ENCODE results near the gene STAC2.

STAC2 gene

DNA sequence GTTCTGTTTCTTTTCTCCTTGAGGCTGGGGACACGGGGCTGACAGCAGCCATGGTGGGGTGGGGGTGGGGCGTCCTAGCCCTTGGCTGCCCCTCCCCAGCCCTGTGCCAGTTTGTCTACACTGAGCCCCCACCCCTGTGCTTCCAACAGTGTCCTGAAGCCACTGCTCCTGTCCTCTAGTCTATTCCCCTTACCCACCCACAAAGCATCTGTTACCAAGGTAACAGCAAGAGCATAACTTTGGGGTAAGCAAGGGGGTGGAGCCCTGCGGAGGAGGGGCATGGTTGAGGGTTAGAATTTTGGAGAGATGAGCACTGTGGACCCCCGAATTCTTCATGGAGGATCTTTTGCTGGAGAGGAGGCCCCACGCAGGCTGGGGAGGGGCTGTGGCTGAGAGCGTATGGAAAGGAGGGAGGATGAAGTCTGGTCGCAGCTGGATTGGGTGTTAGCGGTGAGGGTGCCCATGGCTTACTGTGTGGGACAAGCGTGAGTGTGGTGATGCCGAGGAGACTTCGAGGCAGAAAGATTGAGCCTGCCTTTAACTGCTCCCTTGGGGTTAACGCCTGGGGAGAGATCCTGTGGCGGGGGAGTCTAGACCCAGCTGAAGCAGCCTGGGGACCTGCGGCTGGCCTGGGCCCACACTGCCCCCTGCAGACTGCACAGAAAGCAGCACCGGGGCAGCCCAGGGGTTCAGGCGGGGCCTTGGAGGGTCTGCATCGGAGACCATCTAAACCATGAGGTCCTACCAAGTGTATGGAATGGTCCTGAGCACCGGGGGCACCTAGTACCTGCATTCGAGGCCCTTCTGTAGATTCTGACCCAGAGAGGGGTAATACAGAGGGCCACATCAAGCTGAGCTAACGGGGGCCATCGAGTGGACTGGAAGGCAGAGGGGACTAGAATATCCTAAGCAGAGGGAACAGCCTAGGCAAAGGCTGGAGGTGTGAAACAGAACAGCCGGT lies 6.1 kb upstream of the STAC2 start:
- DNase-seq, result peak; percentile 57

DNA sequence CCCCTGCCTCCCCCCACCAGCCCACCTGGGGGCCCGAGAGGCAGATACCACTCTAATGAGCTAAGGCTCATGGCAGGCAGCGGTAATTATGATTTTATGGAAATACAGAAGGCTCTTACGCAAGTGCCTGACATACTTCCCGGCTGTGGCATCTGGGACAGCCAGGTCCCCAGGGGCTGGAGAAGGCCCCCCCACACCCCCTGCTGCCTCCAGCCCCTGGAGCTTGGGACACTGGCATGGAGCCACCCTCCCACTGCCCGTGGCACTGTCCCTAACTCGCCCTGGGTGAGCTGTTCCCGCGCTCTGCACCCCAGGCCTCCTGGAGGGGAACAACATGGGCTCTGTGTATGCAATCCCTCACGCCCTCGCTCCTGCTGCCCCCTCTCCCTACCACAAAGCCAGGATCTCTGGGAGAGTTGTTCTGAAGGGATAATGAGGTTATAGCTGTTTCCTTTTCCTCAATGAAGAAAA lies 5.4 kb upstream of the STAC2 start:
- no peak for DNase-seq

DNA sequence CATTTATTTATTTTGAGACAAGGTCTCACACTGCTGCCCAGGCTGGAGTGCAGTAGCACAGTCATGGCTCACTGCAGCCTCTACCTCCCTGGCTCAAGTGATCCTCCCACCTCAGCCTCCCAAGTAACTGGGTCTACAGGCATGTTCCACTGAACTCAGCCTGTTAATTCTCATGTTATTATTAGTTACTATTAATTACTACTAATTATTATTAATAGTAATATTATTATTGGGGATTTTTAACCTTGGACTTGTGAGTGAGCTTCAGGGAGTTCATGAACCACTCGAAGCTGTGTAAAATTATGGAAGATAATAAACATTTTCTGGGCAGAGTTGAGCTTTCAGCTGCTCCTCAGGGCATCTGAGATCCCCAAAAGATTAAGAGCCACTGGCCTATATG lies 4.6 kb upstream of the STAC2 start:
- DNase-seq, result no peak

DNA sequence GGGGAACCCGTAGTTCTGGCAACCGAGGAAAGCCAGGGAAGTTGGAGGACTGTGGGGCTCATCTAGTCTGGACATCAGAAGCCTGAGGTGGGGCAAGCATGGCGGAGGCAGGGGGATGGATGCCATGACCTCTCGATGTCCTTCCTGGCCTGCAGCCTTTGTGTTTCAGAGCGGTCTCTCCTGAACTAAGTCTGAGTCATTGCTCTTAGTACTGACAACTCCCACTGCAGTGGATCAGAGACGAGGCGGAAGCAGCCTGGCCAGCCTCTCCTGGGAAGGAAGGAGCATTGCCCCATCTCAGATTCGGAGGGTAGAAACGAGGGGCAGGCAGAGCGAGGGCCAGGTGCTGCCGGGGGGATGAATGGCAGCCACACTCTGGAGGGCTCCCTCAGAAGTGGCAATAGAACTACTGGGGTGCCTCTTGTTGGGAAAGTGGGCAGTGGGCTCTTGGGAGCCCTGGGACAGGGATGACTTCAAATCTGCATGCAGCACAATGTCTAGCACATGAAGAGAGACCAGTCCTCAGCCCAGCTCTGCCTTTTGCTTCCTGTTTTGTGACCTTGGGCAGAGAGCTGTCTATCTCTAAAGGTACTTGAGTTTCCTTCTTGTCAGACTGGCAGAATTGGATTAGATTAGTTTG lies 3.6 kb upstream of the STAC2 start:
- no peak for DNase-seq

DNA sequence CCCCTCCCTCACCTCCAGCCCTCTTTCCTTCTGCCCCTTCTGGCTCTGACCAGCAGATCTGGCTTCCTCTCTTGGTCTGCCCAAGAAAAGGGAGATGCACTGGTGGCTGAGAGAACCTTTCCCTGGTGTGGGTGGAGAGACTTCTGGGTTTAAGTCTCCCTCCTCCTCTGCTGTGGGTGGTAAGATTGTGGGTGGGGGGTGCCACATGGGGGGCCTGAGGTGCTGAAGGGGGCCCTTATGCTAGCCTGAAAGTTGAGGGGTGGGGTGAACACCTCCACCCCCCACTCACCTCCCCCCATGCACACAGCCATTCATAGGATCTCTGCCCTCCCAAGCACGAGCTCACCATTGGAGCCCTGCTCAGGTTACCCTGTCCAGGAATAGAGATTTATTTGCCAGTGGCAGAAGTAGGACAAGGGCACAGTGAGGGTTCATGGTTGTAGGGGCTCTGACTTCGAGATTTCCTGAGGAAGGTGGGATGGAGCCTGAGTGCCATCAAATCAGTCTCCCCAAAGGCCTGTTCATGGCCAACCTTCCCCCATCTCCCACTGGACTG lies 1.7 kb upstream of the STAC2 start:
- no peak for DNase-seq

DNA sequence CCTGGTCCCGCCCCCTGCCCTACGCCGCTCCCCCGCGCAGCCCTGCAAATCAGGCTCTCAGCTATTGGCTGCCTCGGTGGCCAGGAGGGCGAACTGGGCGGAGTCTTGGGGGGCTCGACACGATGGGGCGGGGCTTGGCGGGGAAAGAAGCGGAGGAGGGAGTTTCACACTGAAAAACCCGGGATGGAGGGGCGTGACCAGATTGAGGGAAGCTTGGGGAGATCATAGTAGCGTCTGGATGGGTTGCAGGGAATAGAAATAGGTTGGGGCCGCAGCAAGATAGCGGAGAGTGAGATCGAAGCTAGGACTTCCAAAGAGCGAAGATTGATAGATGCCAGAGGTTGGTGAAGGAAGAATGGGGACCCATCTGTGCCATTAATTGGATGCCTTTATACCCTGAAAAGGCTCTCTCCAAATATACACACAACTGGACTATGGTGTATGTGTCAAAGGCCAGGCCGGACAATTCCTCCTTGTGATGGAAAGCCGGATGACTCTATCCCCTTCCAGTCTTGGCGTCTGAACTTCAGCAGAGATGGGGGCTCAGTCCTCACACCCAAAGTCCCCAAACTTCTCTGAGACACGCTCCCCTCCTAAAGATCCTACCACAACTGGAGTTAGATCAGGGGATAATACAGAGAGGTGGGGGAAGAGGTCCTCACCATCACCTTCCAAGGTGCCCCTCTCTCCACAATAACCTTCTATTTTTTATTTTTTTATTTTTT lies 376 bp upstream of the STAC2 start:
- peak; percentile 50 for DNase-seq

DNA sequence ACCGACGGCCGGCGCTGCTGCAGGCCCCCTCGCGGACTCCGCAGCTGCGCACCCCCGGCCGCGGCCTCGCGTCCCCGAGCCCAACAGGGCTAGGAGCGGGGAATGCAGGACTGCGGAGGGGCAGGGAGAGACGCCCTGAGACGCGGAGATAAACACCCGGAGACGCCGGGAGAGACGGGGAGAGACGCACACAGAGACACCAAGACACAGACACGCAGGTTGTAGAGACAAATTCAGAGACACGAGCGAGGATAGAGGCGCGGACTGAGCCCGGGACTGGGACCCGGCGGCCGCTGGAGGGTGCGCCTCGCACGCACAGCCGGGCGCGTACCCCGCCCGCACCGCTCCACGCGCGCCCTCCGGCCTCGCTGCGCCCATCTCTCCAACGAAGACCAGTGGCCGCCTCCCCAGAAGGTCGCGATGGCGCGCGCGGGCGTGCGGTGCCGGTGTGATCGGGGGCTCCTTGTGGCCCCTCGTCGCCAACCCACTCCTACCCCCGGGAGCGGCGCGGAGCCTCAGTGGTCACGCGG lies 902 bp downstream of the STAC2 start:
- DNase-seq, result no peak

DNA sequence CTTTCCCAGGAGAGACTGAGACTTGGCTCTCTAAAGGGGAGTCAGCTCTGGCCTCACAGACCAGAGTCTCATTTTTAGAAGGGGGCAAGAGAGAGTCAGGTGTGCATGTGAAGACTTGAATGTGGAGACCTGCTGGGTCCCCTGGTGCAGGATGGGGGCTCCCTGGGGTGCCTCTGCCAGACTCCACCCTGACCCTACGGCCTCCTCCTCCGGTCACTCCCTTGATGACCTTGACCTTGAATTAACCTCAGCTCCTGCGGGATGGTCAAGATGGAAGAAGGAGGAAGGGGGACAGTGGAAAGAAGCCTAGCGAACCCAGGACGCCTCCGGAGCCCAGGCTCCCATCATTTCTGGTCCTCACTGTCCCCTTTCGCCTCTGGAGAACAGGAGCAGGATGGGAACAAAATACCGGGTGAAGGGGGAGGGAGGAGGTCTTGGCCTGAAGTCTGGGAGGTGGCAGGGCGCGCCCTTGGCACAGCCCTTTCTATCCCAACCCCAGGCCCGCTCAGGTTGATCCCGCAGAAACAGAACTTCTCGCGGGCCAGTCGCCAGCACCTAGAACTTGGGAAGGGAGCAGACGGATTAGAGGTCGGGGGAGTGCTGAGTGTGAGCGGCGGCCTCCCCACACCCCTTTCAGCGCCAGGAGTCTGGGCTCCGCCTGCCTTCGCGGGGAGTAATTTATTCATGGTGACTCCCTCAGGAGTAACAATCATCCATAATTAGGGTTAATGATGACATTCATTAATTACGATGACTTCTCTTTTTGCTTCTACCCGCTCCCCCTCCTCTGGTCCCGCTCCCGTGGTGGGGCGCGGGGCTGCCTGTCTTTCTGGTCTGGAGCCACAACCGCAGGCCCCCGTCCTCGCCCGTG lies 1.6 kb downstream of the STAC2 start:
- DNase-seq, result no peak

DNA sequence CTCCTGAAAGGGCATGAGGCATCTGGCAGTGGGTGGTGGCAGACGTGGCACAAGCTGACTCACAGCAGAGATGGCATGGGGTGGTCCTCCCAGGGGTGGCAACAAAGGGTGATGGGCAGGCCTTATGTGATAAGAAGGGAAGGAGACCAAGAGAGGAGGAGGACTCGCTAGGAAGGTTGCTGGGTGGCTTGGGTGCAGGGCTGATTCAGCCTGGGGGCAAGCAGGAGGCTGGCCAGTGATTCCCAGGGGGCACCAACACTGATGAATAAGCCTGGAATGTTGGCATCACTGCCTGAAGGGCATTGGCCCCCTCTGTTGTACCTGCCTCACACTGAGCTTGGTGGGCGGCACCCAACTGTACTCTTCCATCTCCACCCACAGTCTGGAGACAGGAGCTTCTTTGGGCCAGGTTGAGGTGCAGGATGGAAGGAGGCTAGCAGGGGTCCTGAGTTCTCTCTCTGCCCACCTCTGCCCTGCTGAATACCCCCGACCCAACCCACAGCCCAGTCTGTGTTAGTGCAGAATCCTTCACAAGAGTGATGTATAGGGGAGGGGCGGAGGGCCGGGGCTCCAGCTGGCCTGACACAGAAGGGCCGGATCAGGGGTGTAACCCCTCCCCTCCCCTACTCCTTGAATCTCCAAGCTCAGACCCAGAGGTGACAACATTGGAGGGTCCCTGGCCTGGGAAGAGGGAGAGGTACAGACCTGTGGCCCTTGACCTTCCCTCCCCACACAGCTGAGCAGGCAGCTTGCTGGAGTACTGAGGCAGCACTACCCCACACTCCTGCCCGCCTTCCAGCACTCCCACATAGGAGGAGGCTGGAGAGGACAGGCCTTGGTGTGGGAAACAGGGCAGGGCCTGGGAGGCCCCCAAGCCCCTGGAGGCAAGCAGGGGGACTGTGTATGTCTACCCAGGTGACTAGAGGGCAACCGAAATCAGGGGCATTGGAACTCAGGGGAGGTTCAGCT lies 2.6 kb downstream of the STAC2 start:
- DNase-seq, result no peak

DNA sequence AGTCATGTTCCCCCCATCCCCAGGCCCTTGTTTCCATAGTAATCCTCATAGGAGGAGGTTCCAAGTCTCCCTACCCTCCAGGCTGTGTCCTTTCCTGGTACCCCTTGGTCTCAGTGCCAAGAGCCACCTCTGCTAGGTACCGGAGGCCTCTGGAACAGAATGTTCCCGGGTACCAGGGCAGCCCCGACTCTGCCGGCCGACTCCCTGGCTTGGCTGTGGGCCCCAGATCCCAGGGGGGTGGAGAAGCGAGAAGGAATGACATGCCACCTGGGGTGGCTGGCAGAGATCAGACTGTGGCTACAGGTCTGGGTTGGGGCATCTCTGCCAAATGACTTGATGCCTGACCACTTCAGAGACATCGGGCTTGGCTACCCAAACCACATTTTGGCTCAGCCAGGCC lies 3.6 kb downstream of the STAC2 start:
- DNase-seq, result no peak

DNA sequence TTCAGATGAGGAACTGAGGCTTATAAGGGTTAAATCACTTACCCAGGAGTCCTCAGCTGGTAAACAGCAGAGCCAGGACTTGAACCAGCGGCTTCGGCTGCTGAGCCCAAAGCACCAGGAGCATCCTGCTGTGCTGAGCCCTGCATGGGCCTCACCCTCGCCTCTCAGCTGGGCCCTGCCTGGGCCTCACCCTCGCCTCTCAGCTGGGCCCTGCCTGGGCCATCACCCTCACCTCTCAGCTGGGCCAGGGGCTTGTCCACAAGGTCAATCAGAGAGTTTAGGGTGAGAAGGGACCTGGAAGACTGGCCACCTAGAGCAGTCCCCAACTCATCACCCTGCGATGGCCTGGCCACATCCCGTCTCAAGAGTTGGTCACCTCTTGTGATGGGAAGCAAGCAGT lies 4.2 kb downstream of the STAC2 start:
- DNase-seq, result no peak

DNA sequence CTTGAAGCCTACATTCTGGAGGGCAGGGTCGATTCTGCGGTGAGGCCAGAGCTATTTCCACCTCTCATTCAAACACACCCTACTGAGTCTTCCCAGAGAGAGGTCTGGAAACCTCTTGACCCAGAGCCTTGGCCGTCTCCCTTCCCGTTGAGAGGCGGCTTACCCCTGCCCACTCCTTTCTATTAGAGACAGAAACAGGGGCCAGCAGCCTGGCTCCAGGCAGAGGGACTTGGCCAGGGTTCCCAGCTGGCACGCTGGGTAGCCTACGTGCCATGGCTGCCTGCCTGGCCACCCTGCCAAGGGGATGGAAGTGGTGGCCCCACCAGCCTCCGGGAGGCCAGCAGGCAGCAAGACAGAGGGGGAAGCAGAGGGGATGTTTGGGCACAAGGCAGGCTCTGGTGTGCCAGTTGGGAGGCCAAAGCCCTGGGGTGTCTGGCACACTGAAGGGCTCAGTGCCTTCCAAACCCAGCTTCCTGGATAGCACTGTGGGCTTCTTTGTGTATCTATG lies 6.0 kb downstream of the STAC2 start:
- no peak for DNase-seq

DNA sequence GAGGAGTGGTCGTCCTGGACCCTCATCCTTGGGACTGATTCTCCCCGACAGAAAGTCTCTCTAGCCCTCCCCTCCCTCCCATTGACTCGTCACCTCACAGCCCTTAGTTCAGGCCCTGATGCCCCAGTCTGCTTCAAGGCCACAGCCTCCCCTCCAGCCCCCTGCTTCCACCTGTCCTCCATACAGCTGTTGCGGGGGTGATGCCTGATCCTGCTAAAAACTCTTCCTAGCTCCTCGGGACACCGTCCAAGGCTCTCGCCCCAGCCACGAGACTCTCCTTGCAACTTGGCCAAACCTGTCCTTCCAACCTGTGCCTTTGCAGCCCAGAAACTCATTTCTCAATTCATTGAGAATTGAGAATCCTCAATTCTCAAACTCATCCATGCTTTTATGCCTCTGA lies 6.8 kb downstream of the STAC2 start:
- no peak for DNase-seq

DNA sequence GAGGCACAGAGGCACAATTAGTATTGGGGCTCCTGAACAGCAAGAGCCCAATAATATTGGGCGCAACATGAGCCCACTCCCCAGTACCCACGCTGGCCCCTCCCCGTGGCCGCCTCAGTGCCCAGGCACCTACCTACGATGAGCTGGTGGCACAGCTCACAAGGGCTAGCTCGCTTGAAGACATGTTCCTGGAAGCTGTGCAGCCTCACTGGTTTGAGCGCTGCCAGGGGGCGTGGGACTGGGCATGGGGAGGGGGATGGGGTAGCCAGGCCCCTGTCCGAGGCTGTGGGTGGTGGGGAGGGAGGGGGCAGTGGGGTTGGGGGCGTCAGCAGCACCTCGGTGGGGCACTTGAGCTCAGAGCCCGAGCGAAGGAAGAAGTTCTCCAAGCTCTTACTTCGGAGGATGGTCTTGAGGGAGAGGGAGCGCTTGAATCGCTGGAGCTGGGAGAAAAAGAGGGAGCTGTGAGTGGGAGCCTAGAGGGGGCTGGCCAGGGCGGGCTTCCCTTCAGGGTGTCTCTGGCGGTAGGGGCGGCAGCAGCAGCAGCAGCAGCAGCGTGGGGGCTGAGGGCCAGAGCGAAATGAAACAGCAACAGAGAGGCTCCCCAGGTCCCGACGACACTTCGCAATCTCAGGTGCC lies 7.9 kb downstream of the STAC2 start:
- no peak for DNase-seq

DNA sequence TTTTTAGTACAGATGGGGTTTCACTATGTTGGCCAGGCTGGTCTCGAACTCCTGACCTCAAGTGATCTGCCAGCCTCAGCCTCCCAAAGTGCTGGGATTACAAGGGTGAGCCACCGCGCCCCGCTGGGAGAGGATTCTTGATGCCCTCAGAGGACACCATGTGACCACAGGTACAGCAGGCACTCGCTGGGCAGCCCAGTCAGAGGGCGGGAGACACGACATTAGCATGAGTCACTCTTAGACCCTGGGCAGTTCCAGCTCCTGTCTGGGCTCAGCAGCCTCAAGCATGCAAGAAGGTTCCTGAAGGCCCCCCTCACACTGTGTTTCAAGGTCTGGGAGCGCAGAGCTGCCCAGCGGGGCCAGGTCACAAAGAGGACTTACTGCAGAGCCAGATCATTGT lies 11.9 kb downstream of the STAC2 start:
- no peak for DNase-seq

DNA sequence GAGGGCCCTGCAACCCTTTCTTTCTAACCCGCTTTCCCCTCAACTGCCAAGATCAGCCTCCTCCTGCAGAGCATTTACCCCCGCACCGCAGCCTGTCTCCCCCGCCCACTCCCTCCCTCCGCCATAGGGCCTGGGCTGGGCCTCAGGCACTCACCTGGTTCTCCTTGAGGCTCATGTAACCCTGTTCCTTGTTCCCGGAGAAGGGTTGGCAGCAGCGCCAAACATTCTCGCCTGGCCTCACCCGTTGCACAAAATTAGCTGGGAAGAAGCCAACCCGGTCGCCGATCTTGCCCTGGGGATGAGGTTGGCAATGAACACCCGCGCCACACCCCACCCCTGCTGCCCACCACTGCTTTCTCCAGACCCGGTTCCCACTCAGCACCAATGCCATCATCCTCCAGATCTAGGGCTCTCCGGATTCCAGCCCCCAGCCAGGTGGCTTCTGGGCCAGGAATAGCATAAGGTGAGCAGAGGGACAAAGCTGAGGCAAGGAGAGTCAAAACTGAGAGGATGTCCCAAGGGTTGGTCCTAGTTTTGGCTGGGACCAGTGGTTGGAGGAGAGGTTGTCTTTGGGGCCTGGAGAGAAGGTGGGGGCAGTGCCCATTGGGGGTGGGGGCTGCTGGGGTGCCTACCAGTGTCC lies 12.8 kb downstream of the STAC2 start:
- no peak for DNase-seq

DNA sequence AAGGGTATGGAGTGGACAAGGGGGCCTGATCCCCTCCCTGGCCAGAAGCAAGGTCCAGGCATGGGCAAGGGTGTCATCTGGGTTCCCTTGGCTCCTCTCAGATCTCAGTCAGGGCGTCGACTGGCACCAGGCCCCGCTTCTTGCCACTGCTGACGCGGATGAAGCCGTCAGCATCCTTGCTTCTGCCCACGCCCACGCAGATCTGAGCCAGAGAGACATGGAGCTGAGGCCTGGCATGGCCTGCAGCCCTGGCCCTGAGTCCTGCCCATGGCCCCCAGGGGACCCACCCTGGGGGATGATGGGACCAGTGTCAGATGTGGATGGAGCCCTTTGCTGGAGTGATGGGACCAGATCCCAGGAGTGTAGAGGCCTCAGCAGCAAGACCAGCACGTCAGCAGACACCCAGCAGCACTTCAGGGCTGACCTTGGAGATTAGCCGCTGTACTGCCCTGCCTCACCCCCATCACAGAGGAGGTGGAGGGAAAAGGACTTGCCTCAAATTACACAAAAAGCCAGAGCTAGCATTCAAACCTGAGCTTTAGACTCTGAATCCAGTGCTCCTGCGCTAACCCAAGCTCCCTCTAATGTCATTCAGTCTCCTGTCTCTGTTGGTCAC lies 13.4 kb downstream of the STAC2 start:
- no peak for DNase-seq

DNA sequence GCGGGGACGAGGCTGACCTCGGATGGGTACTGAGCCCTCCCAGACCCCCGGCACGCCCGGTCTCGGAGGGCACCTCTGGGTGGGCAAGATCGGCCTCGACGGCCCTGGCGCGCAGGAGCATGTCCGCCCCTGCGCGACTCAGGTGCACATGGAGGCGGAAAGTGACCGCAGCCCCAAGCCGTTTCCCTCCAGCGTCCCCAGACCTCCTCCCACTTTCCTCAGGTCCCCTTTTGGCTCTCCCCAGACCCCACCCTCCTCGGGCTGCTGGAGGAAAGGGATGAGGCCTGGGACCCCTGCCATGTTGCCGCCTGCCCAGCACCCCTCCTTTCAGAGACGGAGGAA lies 15.7 kb downstream of the STAC2 start:
- no peak for DNase-seq

All from stimulated activated CD4-positive, alpha-beta T cell treated with anti-CD3 and anti-CD28 coated beads, Interleukin-4, amount 100 ng/mL, for 1 hour (primary cell).